Inferior parietal cortex (tissue), 1 donor: ENCODE results near the gene KIF23.
"Not testable (repeated sequence)": the region's sequence is repeated elsewhere in the genome, so short reads cannot be mapped to it uniquely, and the experiment has no call there.

ENCODE experiments used
- DNase-seq: peaks from one replicate; pipeline ENCODE4 v3.0.0-alpha.2; 2016; ENCODE audit errors: extremely low spot score

Gene KIF23

GRCh38 chr15:69413822-69414700, at the start of gene KIF23:
Gene KIF23 (plus strand): TSS chr15:69414349. CDS start chr15:69414466, 117 bp downstream.
- DNase-seq = peak; percentile 85

DNA sequence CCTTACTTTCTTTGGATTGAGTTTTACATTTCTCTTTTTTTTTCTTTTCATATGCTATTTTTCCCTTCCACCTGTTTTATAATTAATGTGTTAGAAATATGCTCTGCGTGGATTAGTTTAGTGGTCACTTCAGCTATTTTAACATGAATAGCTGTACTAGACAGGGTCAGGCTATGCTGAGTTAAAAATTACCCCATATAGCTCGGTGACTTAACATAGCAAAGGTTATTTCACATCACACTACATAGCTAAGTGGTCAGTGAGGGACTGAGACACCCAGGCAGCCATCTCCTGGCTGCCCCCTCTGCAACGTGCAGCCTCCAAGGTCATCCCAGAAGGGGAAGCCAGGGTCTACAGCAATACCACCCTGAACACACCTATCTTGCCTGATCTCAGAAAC, 46.9 kb upstream of the KIF23 start:
- DNase-seq = no peak

DNA sequence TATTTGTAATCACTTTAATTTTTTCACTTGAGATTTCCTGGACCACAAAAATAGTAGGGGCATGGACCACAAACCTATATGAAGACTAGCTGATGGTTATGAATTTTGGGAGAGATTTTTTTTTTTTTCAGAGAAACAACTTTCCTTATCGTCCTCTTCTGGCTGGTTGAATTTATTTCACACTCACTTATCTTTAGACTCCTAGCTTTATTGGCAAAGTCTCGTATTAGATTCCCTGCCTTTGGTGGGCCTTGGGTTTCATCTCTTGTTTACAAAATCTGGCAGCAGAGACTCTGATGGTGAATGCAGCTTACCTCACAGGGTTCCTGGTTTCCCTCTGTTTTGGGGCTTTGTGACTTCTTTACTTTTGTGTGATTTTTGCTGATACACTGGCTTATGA, 44.5 kb upstream of the KIF23 start:
- no peak for DNase-seq

- DNase-seq = no peak
Observed at GRCh38 chr15:69373406-69373805, 40.7 kb upstream of the KIF23 start.

- DNase-seq = no peak
Observed at GRCh38 chr15:69375151-69375790, 38.9 kb upstream of the KIF23 start.

DNA sequence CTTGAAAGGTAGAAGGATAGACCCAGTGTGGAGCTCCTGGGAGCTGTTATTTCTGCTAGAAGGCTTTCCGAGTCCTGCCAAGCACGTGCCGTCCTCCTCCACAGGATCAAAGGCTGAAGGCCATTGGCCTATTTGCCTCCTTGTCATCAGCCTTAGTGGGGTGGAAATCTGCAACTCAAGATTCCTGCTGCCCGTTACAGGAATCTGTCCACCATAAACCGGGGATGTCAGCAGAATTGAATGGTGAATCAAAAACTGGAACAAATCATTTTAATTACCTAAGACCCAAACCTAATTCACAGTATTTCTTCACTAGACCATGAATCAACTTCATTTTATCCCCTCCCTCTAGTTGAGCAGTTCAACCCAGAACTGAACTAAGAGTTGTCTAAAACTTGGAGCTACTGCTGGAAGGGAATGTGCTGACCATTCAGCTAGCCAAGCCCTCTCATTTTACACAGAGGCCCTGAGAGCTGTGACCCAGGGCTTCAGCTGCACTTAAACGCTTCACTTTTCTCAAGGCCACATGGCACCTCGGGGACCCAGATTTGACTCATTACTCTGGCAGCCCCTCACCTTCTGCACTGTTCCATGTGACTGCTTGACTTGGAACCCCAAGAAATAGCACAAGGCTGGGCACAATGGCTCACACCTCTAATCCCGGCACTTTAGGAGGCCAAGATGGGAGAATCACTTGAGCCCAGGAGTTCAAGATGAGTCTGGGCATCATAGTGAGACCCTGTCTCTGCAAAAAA, 36.8 kb upstream of the KIF23 start:
- no peak for DNase-seq

DNA sequence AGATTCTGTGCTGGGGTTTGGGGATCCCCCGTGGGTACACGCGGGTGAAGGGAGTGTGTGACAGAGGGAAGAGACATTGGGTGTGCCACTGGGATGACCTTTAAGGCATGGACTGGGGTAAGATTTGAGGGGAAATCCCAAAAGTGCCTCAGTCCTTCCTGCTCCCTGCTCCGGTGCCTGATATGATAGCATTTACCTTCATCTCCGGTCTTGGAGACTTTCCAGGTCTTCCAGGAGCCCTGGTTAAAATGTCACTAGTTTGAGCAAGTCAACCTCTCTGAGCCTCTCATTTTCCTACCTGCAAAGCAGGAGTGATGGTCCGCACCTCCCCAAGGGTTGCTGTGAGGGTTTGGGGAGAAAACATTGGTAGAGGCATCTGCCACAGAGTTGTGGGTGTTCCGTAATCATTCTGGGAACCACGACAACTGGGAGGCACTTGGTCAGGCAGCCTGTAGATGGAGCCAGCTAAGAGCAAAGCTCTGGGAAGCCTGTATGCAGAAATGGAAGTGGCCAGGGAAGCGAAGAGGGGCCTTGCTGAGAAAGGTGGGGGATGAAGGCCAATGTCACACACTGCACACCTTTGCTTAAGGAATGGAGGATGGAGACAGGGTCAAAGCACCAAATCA, 33.9 kb upstream of the KIF23 start:
- DNase-seq = no peak

GRCh38 chr15:69380726-69381105, 33.4 kb upstream of the KIF23 start:
- DNase-seq = no peak

DNA sequence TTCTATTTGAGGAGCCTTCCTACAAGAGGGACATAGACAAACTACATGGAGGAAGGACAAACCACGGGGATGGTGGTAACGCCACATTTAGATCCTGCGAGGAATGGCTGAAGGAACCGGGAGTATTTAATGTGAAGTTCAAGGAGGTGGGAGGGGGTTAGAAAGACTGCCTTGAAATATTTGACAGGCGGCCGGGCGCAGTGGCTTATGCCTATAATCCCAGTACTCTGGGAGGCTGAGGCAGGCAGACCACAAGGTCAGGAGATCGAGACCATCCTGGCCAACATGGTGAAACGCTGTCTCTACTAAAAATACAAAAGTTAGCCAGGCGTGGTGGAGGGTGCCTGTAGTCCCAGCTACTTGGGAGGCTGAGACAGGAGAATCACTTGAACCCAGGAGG, 32.0 kb upstream of the KIF23 start:
- not testable (repeated sequence) for DNase-seq

GRCh38 chr15:69384066-69384465, 30.1 kb upstream of the KIF23 start:
- not testable (repeated sequence) for DNase-seq

DNA sequence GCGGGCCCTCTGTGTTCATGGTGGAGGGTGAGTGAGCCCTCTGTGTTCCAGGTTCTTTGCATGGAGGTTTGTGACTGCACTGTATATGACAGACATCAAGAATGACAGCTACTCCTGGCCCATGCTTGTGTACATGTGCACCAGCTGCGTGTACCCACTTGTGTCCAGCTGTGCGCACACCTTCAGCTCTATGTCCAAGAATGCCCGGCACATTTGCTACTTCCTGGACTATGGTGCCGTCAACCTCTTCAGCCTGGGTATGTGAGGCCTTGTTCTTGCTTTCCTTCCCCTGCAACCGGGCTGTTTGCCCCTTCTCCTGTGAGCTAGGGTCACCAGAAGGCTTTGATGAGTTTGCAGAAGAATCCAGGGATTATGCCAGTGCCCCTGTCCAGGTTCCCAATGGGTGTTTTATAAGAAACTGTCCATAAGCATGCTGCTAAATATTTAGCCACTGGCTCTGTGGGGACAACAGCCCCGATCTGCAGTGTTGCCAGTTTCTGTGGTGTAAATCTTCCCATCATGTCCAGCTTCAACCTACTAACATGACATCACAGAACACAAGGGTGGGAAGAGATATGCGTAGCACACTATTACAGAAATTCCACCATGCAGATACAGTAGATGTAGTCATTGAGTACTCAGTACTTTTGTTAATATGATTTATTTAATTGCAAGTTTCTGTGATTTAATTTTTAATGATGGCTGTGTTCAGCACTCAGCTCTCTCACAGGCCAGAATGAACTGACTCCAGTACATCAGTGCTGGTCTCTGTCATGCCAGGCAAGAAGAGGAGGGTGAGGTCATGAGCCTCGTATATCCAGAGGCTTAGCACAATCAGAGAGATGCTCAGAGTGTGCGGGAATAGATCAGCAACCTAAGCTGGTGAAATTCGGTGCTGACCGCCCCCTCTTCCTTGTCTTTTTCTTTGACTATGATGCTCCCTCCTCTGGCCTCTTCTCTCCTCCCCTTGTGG, 29.2 kb upstream of the KIF23 start:
- DNase-seq = no peak

- no peak for DNase-seq
Observed at GRCh38 chr15:69385831-69386230, 28.3 kb upstream of the KIF23 start.

GRCh38 chr15:69386284-69386683, 27.9 kb upstream of the KIF23 start:
- DNase-seq = no peak

DNA sequence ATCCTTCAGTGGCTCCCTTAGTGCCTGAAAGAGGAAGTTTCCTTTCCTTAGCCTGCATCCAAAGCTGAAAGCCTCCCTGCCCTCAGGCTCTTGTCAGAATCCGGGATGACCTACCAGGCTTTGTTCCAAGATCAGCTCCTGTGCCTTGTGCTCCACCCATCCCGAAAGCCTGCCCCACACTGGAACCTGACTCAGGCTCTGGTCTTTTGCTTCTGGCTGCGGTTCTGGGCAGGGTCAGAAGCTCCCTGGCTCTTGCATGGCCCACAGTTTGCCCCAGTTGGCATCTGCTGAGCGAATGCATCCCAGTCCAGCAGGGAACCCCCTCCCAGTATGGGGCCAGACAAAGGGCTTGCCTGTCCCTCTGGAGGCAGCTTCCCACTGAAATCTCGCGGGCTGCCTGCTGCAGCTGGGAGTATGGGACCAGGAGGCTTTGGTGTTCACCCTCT, 25.9 kb upstream of the KIF23 start:
- DNase-seq = no peak

DNA sequence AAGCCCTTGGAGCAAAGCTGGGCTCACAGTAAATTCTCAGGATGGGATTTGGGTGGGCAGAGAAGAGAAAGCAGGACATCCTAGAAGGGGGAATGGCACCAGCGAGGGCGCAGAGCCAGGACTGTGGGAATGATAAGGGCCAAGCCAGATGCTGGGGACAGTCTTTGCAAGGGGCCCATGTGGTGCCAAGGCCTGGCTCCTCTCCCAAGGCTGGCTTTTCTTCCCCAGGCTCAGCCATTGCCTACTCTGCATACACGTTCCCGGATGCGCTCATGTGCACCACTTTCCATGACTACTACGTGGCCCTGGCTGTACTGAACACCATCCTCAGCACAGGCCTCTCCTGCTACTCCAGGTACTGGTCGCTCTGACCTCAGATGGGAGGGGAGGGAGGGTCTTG, 24.7 kb upstream of the KIF23 start:
- no peak for DNase-seq

GRCh38 chr15:69390575-69390974, 23.6 kb upstream of the KIF23 start:
- DNase-seq = no peak

- DNase-seq = no peak
Observed at GRCh38 chr15:69391046-69391757, 22.9 kb upstream of the KIF23 start.

DNA sequence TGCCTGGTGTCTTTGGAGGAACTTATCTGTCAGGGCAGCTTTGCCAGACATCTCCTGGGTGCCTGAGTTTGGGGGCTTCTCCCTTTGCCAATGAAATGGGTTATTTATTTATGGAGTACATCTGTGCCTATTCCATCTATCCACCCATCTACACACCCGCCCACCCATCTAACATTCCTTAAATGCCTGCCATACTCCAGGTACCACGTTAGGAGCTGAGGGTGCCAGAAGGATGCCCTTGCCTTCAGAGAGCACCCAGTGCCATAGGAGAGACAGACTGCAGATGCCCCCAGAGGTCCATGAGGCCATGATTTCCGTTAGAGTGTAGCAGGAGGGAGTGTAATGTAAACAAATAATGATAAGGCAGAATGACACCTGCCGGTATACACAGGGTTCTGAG, 21.8 kb upstream of the KIF23 start:
- no peak for DNase-seq

GRCh38 chr15:69393831-69394491, 20.2 kb upstream of the KIF23 start:
- no peak for DNase-seq
